ENCODE measurements around the gene ZNRD2. TPM values are rescaled to one million over a fixed set of nuclear protein-coding genes. Genes with fewer than 3 reads are reported as not detected.

Gene ZNRD2
- total RNA-seq, 1 experiment from 2014 or later: 45.8 TPM

DNA sequence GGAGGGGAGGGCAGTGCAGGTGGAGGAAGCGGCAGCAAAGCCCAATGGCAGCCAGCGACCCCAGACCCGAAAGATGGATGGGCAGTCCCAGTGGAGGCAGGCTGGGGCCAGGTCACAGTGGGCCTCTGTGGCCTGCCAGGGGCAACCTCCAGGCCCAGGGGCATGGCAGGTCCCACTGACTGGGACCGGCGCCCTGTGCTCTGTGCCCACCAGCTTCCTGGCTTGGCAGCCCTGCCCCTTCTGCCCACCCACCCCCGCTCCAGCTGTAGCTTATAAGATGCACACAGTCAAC lies 29.6 kb downstream of the ZNRD2 start:
- Histone ChIP-seq H3K9me3 (ENCODE audit: control insufficient read depth, low read depth, low read length) (no peaks in the 10 kb centered on the region), H2BK5ac (ENCODE audit: insufficient read length, low read length) (no peak overlapping the region), H3K23ac (ENCODE audit: insufficient read length, low read depth, low read length) (no peak overlapping the region), H4K8ac (replicated peaks; ENCODE audit: insufficient read length, low read depth, low read length) (no peak overlapping the region), H2BK20ac (ENCODE audit: low read depth, low read length, poor library complexity, severe bottlenecking) (no peak overlapping the region), H3K14ac (ENCODE audit: insufficient read depth, low read length) (no peak overlapping the region), H3K4me1 (ENCODE audit: insufficient read depth, low read length) (no peaks in the 10 kb centered on the region), H3K56ac (ENCODE audit: insufficient read length, low read depth, low read length) (no peak overlapping the region), H2BK12ac (ENCODE audit: insufficient read length, low read depth, low read length) (no peak overlapping the region), H3K27me3 (ENCODE audit: insufficient read depth, low read length) (no peaks in the 10 kb centered on the region; the same call in 1 of the 2 replicates), H3K18ac (ENCODE audit: insufficient read length, low read depth, low read length) (no peak overlapping the region), H3K27ac (ENCODE audit: insufficient read length, low read depth, low read length) (no peak overlapping the region), H3K79me2 (ENCODE audit: insufficient read depth, low read length) (no peaks in the 10 kb centered on the region), H3K79me1 (ENCODE audit: insufficient read depth, low read depth, low read length, poor library complexity, severe bottlenecking) (no peaks in the 10 kb centered on the region), H2AFZ (ENCODE audit: low read length) (no peak overlapping the region), H3K23me2 (ENCODE audit: insufficient read length, low read depth, low read length, poor library complexity, severe bottlenecking) (no peaks in the 10 kb centered on the region), H4K91ac (ENCODE audit: insufficient read length, low read depth, low read length) (no peak overlapping the region), H2BK120ac (ENCODE audit: low read depth, low read length, poor library complexity, severe bottlenecking) (no peak overlapping the region), H4K20me1 (ENCODE audit: control insufficient read depth, insufficient read depth, insufficient read length) (no peaks in the 10 kb centered on the region), H2BK15ac (ENCODE audit: low read depth, low read length) (no peak overlapping the region), H3K4me2 (ENCODE audit: insufficient read depth, insufficient read length, low read length) (no peak overlapping the region), H3K9ac (ENCODE audit: extremely low read depth, insufficient read length, low read length) (no peak overlapping the region), H3K4ac (ENCODE audit: low read depth, low read length) (no peak overlapping the region), H2AK5ac (ENCODE audit: insufficient read length, low read length) (no peak overlapping the region), H3T11ph (ENCODE audit: low read length) (no peak overlapping the region), H4K5ac (ENCODE audit: insufficient read length, low read depth, low read length) (no peak overlapping the region)
- Mint-ChIP-seq H3K27ac (no peak overlapping the region), H3K9me3 (no peaks in the 10 kb centered on the region), H3K36me3 (ENCODE audit: insufficient read depth in 1 of 3, low read depth in 3 of 3) (peaks cover 9 to 35% (median 24%) of the 10 kb centered on the region in 3 experiments), H3K4me1 (peaks cover 0 to 3% of the 10 kb centered on the region in 2 experiments; a peak in 1 of 4 replicates), H3K4me3 (no peak overlapping the region), H3K27me3 (ENCODE audit: low read depth) (peaks cover 7% of the 10 kb centered on the region)
- no peak for DNase-seq
- TF ChIP-seq, protein P1, sequence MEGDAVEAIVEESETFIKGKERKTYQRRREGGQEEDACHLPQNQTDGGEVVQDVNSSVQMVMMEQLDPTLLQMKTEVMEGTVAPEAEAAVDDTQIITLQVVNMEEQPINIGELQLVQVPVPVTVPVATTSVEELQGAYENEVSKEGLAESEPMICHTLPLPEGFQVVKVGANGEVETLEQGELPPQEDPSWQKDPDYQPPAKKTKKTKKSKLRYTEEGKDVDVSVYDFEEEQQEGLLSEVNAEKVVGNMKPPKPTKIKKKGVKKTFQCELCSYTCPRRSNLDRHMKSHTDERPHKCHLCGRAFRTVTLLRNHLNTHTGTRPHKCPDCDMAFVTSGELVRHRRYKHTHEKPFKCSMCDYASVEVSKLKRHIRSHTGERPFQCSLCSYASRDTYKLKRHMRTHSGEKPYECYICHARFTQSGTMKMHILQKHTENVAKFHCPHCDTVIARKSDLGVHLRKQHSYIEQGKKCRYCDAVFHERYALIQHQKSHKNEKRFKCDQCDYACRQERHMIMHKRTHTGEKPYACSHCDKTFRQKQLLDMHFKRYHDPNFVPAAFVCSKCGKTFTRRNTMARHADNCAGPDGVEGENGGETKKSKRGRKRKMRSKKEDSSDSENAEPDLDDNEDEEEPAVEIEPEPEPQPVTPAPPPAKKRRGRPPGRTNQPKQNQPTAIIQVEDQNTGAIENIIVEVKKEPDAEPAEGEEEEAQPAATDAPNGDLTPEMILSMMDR (conservative IDR thresholded peaks at IDR 0.05): no peak
- no CpG with 5 or more reads among the region's 6 CpGs for WGBS (ENCODE audit: extremely low coverage, insufficient read length, low lambda C conversion rate)

All from H9 (cell line).